Measurements from ENCODE around the gene KLK11.

Gene KLK11

GRCh38 chr19:51047031-51047335 lies 20.6 kb upstream of the KLK11 start:
- Histone ChIP-seq H3K27ac (ENCODE audit: low read length) (no peak overlapping the region), H3K9ac (ENCODE audit: low read length) (no peak overlapping the region), H3K79me2 (ENCODE audit: low read length) (no peaks in the 10 kb centered on the region), H3K4me3 (ENCODE audit: low read length) (no peak overlapping the region), H2AFZ (ENCODE audit: low read length) (no peak overlapping the region), H4K20me1 (ENCODE audit: insufficient read depth, low read length) (no peaks in the 10 kb centered on the region), H3K9me2 (replicated peaks; ENCODE audit: insufficient read depth, low read length) (no peaks in the 10 kb centered on the region), H3K27me3 (replicated peaks; ENCODE audit: insufficient read depth, low read length) (peaks cover 31% of the 10 kb centered on the region), H3K36me3 (replicated peaks; ENCODE audit: insufficient read depth, low read length) (no peaks in the 10 kb centered on the region), H3K4me1 (ENCODE audit: low read length) (no peaks in the 10 kb centered on the region), H3F3A (ENCODE audit: insufficient read depth, low read length) (no peaks in the 10 kb centered on the region), H3K4me2 (ENCODE audit: low read depth, low read length) (no peak overlapping the region), H3K9me3 (replicated peaks; ENCODE audit: insufficient read depth, low read length) (no peaks in the 10 kb centered on the region)
- no peak for DNase-seq
- TF ChIP-seq EZH2phosphoT487 (IDR thresholded peaks at IDR 0.05; ENCODE audit: low read length) = no peak
- TF ChIP-seq EZH2 (optimal IDR thresholded peaks at IDR 0.05; ENCODE audit: low read depth, low read length) = no peak
- TF ChIP-seq CTCF (IDR thresholded peaks at IDR 0.05; ENCODE audit: low read length) = no peak

- Histone ChIP-seq H3K9me3 (replicated peaks; ENCODE audit: insufficient read depth, low read length) (no peaks in the 10 kb centered on the region), H3K9ac (ENCODE audit: low read length) (no peak overlapping the region), H3K4me3 (ENCODE audit: low read length) (no peak overlapping the region), H3K4me1 (ENCODE audit: low read length) (no peaks in the 10 kb centered on the region), H3K9me2 (replicated peaks; ENCODE audit: insufficient read depth, low read length) (no peaks in the 10 kb centered on the region), H4K20me1 (ENCODE audit: insufficient read depth, low read length) (no peaks in the 10 kb centered on the region), H3K4me2 (ENCODE audit: low read depth, low read length) (no peak overlapping the region), H3K27ac (ENCODE audit: low read length) (no peak overlapping the region), H3K27me3 (replicated peaks; ENCODE audit: insufficient read depth, low read length) (peaks cover 30% of the 10 kb centered on the region), H2AFZ (ENCODE audit: low read length) (no peak overlapping the region), H3K79me2 (ENCODE audit: low read length) (no peaks in the 10 kb centered on the region), H3K36me3 (replicated peaks; ENCODE audit: insufficient read depth, low read length) (no peaks in the 10 kb centered on the region), H3F3A (ENCODE audit: insufficient read depth, low read length) (no peaks in the 10 kb centered on the region)
- no peak for TF ChIP-seq CTCF (IDR thresholded peaks at IDR 0.05; ENCODE audit: low read length)
- no peak for TF ChIP-seq EZH2phosphoT487 (IDR thresholded peaks at IDR 0.05; ENCODE audit: low read length)
- TF ChIP-seq EZH2 (optimal IDR thresholded peaks at IDR 0.05; ENCODE audit: low read depth, low read length) = no peak
- no peak for DNase-seq
These were observed 17.9 kb upstream of the KLK11 start for GRCh38 chr19:51044327-51044726.

DNA sequence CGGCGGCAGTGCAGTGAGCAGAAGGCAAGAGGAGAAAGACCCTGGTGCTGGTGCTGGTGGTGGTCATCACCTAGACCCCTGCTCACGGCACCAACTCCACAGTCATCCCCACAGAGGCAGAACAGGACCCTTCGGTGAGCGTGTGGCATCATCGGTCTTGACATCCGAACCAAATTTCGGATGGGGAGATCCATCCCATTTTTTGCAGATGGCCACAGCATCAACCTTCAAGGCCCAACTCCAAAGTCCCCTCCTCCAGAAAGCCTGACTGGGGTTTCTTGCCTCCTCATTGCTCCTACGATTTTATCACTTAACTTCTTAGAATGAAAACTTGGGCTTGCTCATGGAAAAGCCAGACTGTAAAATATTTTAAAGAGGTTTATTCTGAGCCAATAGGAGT lies 17.1 kb upstream of the KLK11 start:
- TF ChIP-seq EZH2phosphoT487 (IDR thresholded peaks at IDR 0.05; ENCODE audit: low read length) (no peak), EZH2 (optimal IDR thresholded peaks at IDR 0.05; ENCODE audit: low read depth, low read length) (no peak), CTCF (IDR thresholded peaks at IDR 0.05; ENCODE audit: low read length) (no peak)
- DNase-seq = no peak
- Histone ChIP-seq H3K4me1 (ENCODE audit: low read length) (no peaks in the 10 kb centered on the region), H3K27me3 (replicated peaks; ENCODE audit: insufficient read depth, low read length) (peaks cover 25% of the 10 kb centered on the region), H3K4me3 (ENCODE audit: low read length) (no peak overlapping the region), H3K4me2 (ENCODE audit: low read depth, low read length) (no peak overlapping the region), H3K36me3 (replicated peaks; ENCODE audit: insufficient read depth, low read length) (no peaks in the 10 kb centered on the region), H4K20me1 (ENCODE audit: insufficient read depth, low read length) (no peaks in the 10 kb centered on the region), H3K9me3 (replicated peaks; ENCODE audit: insufficient read depth, low read length) (no peaks in the 10 kb centered on the region), H3K27ac (ENCODE audit: low read length) (no peak overlapping the region), H3F3A (ENCODE audit: insufficient read depth, low read length) (no peaks in the 10 kb centered on the region), H3K9me2 (replicated peaks; ENCODE audit: insufficient read depth, low read length) (no peaks in the 10 kb centered on the region), H2AFZ (ENCODE audit: low read length) (no peak overlapping the region), H3K79me2 (ENCODE audit: low read length) (no peaks in the 10 kb centered on the region), H3K9ac (ENCODE audit: low read length) (no peak overlapping the region)

All from MM.1S (cell line).